Memory B cell (primary cell): Measurements from ENCODE around the gene TAL1.
A peak's percentile ranks its signal among the peaks of the same experiment; 100 is the strongest.

Source experiments
- ATAC-seq: fragments of 150-1000 bp; cut with Tn5 transposase; 2 replicates; pipeline ENCODE4 v1.10.0; 2021; ENCODE audit warnings: low read depth, mild to moderate bottlenecking, moderate library complexity
- DNase-seq, 2 donors: peaks; one replicate each; pipeline ENCODE4 v3.0.0; 2022; ENCODE audit warnings: low spot score in 2 of 2
- H3K27ac Mint-ChIP-seq: one replicate; pipeline ENCODE4 v1.8.0; 2022; ENCODE audit warnings: mild to moderate bottlenecking, moderate library complexity, mixed read lengths
- H3K27me3 Mint-ChIP-seq: one replicate; pipeline ENCODE4 v1.8.0; 2022; ENCODE audit warnings: mixed read lengths
- H3K36me3 Mint-ChIP-seq: one replicate; pipeline ENCODE4 v1.8.0; 2022; ENCODE audit warnings: mild to moderate bottlenecking, mixed read lengths
- H3K4me1 Mint-ChIP-seq: one replicate; pipeline ENCODE4 v1.8.0; 2022; ENCODE audit warnings: mixed read lengths
- H3K4me3 Mint-ChIP-seq: one replicate; pipeline ENCODE4 v1.8.0; 2022; ENCODE audit warnings: mild to moderate bottlenecking, moderate library complexity, mixed read lengths
- H3K9me3 Mint-ChIP-seq: one replicate; pipeline ENCODE4 v1.8.0; 2022; ENCODE audit warnings: mixed read lengths

Gene TAL1

DNA sequence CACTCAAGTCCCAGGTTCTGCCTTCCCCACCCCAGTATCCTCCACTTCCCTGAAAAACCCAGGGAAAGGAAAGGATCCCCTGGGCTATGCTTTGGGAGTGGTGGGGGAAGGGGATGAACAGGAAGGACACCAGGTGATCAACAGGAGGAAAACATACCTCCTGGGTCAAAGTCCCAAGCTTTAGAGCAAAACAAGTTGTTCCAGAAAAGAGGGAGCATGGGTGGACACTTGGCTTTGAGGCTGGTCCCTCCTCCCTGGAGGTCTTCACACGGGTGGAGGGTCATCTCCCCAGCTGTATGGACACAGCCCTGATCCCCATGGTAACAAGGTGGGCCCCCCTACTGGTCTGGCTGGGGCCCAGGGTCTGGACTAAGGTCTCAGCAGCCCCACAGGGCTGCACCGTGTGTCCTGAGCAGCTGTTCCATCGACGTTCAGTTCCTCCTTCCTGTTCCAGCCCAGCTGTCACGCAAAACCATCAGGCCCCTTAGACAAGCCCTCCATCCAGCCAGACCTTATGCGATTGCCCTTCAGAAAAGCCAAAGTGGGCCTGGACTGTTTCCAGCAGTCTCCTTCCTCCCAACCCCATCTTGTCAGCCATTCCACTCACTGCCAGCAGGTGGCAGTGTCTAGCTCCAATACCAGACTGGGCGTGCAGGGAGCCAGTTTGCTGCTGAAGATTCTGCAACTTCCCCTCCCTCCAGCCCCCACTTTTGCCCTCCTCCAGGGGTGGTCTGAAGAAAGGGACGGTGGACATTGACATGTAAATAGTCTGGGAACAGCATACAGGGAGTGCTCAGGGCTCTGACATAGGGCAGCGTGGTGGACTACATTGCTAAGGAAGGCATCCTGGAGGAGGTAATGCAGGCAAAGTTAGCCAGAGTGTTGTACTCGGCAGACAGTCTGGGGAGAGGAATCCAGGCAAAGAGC lies 39.3 kb downstream of the TAL1 start:
- DNase-seq (peak; percentile 66 to 75), ATAC-seq (peak; percentile 70)
- Mint-ChIP-seq H3K4me1 (no peaks in the 10 kb centered on the region), H3K27me3 (peaks cover 9% of the 10 kb centered on the region), H3K27ac (no peak overlapping the region), H3K4me3 (no peak overlapping the region), H3K36me3 (no peaks in the 10 kb centered on the region), H3K9me3 (no peaks in the 10 kb centered on the region)

DNA sequence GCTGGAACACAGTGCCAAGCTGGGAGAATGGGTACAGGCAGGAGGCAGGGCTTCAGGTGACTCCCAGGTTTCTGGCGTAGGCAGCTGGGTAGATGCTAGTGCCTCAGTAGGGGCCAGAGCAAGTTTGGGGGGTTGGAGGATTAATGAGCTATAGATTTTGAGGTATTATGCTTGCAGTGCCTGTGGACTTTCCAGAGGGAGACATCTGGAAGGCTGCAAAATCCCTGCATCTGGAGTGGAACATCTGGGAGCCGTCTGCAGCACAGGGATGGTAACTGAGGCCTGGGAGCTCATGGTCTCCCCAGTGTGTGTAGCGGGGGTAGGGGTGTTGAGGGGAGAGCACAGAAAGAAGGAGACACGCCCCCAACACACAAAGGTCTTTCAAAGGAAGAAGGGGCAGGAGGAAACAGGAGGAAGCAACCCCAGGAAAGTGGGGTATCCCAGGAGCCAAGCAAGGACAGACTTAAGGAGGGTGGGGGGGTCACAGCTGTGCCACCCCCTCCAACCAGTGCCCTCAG lies 40.0 kb downstream of the TAL1 start:
- Mint-ChIP-seq H3K4me3 (no peak overlapping the region), H3K27me3 (peaks cover 8% of the 10 kb centered on the region)

DNA sequence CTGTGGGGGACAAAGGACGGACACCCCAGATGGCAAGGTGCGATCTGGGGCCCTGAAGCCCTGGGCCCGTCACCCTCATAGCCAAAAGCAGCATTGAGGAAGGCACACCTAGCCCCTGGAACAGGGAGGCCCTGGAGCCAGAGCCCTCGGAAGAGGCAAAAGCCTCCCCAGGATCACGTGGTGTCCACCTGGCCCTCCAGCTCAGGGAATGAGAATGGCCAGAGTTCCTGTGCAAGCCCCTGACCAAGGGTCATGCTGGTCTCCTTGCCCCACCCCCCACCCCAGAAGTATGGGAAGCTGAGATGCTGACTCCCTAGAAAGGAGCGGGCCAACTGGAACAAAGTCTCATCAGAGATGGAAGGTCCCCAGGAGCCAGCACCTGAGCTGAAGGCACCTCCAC lies 41.2 kb downstream of the TAL1 start:
- no peaks in the 10 kb centered on the region for H3K9me3 Mint-ChIP-seq
- H3K27ac Mint-ChIP-seq: no peak overlapping the region
- H3K27me3 Mint-ChIP-seq: peaks cover 11% of the 10 kb centered on the region
- no peak for ATAC-seq
- H3K4me3 Mint-ChIP-seq: no peak overlapping the region
- no peaks in the 10 kb centered on the region for H3K36me3 Mint-ChIP-seq
- H3K4me1 Mint-ChIP-seq: no peaks in the 10 kb centered on the region
- DNase-seq: no peak

More for the DNA sequence above, 40.0 kb downstream of the TAL1 start:
- ATAC-seq (no peak), DNase-seq (no peak)
- no peaks in the 10 kb centered on the region for H3K4me1 Mint-ChIP-seq
- H3K9me3 Mint-ChIP-seq: no peaks in the 10 kb centered on the region
- H3K27ac Mint-ChIP-seq: no peak overlapping the region
- no peaks in the 10 kb centered on the region for H3K36me3 Mint-ChIP-seq

GRCh38 chr1:47190509-47190855 lies 41.5 kb downstream of the TAL1 start:
- no peak overlapping the region for H3K27ac Mint-ChIP-seq
- no peaks in the 10 kb centered on the region for H3K4me1 Mint-ChIP-seq
- peaks cover 15% of the 10 kb centered on the region for H3K27me3 Mint-ChIP-seq
- no peak overlapping the region for H3K4me3 Mint-ChIP-seq
- H3K9me3 Mint-ChIP-seq: no peaks in the 10 kb centered on the region
- DNase-seq: no peak
- no peaks in the 10 kb centered on the region for H3K36me3 Mint-ChIP-seq
- no peak for ATAC-seq

- no peaks in the 10 kb centered on the region for H3K36me3 Mint-ChIP-seq
- H3K27ac Mint-ChIP-seq: no peak within 1 kb of the TSS
- no peak for ATAC-seq
- DNase-seq: no peak
- H3K4me3 Mint-ChIP-seq: no peak within 1 kb of the TSS
- H3K4me1 Mint-ChIP-seq: no peaks in the 10 kb centered on the region
- H3K9me3 Mint-ChIP-seq: no peaks in the 10 kb centered on the region
- peaks cover 18% of the 10 kb centered on the region for H3K27me3 Mint-ChIP-seq
Measured at GRCh38 chr1:47189844-47190508, 42.0 kb downstream of the TAL1 start, which contains the start of gene PDZK1IP1. TSS of gene PDZK1IP1 (minus strand) at chr1:47190036. CDS start at chr1:47189932, 104 bp downstream.

GRCh38 chr1:47188791-47189785 lies 42.9 kb downstream of the TAL1 start:
- no peak overlapping the region for H3K27ac Mint-ChIP-seq
- H3K27me3 Mint-ChIP-seq: peaks cover 24% of the 10 kb centered on the region
- no peaks in the 10 kb centered on the region for H3K9me3 Mint-ChIP-seq
- DNase-seq (no peak), ATAC-seq (no peak)
- no peaks in the 10 kb centered on the region for H3K36me3 Mint-ChIP-seq
- H3K4me3 Mint-ChIP-seq: no peak overlapping the region
- no peaks in the 10 kb centered on the region for H3K4me1 Mint-ChIP-seq

GRCh38 chr1:47187926-47188250 lies 44.1 kb downstream of the TAL1 start:
- ATAC-seq (no peak), DNase-seq (no peak)
- no peak overlapping the region for H3K4me3 Mint-ChIP-seq
- no peaks in the 10 kb centered on the region for H3K4me1 Mint-ChIP-seq
- H3K27ac Mint-ChIP-seq: no peak overlapping the region
- peaks cover 21% of the 10 kb centered on the region for H3K27me3 Mint-ChIP-seq
- H3K36me3 Mint-ChIP-seq: no peaks in the 10 kb centered on the region
- H3K9me3 Mint-ChIP-seq: no peaks in the 10 kb centered on the region

GRCh38 chr1:47187231-47187925 lies 44.6 kb downstream of the TAL1 start:
- H3K27me3 Mint-ChIP-seq: peaks cover 21% of the 10 kb centered on the region
- peak in 1 of 2 donors; percentile 6 for DNase-seq
- no peaks in the 10 kb centered on the region for H3K4me1 Mint-ChIP-seq
- no peaks in the 10 kb centered on the region for H3K36me3 Mint-ChIP-seq
- ATAC-seq: no peak
- no peak overlapping the region for H3K4me3 Mint-ChIP-seq
- no peaks in the 10 kb centered on the region for H3K9me3 Mint-ChIP-seq
- no peak overlapping the region for H3K27ac Mint-ChIP-seq

GRCh38 chr1:47186267-47187185 lies 45.5 kb downstream of the TAL1 start:
- no peak overlapping the region for H3K4me3 Mint-ChIP-seq
- no peaks in the 10 kb centered on the region for H3K36me3 Mint-ChIP-seq
- H3K27ac Mint-ChIP-seq: no peak overlapping the region
- DNase-seq (peak in 1 of 2 donors; percentile 8), ATAC-seq (no peak)
- H3K9me3 Mint-ChIP-seq: no peaks in the 10 kb centered on the region
- H3K4me1 Mint-ChIP-seq: no peaks in the 10 kb centered on the region
- peaks cover 18% of the 10 kb centered on the region for H3K27me3 Mint-ChIP-seq

- no peak for DNase-seq
- no peaks in the 10 kb centered on the region for H3K36me3 Mint-ChIP-seq
- H3K27me3 Mint-ChIP-seq: peaks cover 24% of the 10 kb centered on the region
- no peaks in the 10 kb centered on the region for H3K9me3 Mint-ChIP-seq
- no peak for ATAC-seq
- no peak overlapping the region for H3K27ac Mint-ChIP-seq
- H3K4me1 Mint-ChIP-seq: no peaks in the 10 kb centered on the region
- no peak overlapping the region for H3K4me3 Mint-ChIP-seq
Measured at GRCh38 chr1:47184822-47185677, 47.0 kb downstream of the TAL1 start.

- H3K36me3 Mint-ChIP-seq: no peaks in the 10 kb centered on the region
- H3K27ac Mint-ChIP-seq: no peak overlapping the region
- peaks cover 4% of the 10 kb centered on the region for H3K4me1 Mint-ChIP-seq
- H3K9me3 Mint-ChIP-seq: no peaks in the 10 kb centered on the region
- H3K4me3 Mint-ChIP-seq: no peak overlapping the region
- no peak for ATAC-seq
- no peak for DNase-seq
- peaks cover 23% of the 10 kb centered on the region for H3K27me3 Mint-ChIP-seq
Measured at GRCh38 chr1:47184090-47184821, 47.8 kb downstream of the TAL1 start.
